HepG2 (cell line): Measurements from ENCODE around the gene PEX14.

Experiments
- ATF3 ChIP-seq: sonication (generic); formaldehyde crosslinking; IDR thresholded peaks from 2 replicates; pipeline ENCODE4 v1.4.0; 2020; ENCODE audit warnings: missing genetic modification reagents
- PHF8 ChIP-seq: sonication (generic); formaldehyde crosslinking; IDR thresholded peaks from 2 replicates; pipeline ENCODE4 v1.5.0; 2020; ENCODE audit warnings: missing genetic modification reagents
- POLR2A ChIP-seq, 2 experiments: IDR thresholded peaks; 2 replicates each; pipeline ENCODE4 v1.6.1; 2011; ENCODE audit warnings: low read depth in 2 of 2, low read length in 2 of 2, mild to moderate bottlenecking in 1 of 2, moderate library complexity in 1 of 2; ENCODE audit not compliant: insufficient read depth in 1 of 2
- POLR2AphosphoS5 ChIP-seq: IDR thresholded peaks from 2 replicates; pipeline ENCODE4 v1.6.1; 2012; ENCODE audit warnings: low read depth, low read length
- RAD51 ChIP-seq: fragments of 450-650 bp; IDR thresholded peaks from 2 replicates; pipeline ENCODE4 v1.6.1; 2016; ENCODE audit warnings: borderline replicate concordance
- RFX3 ChIP-seq: IDR thresholded peaks from 2 replicates; pipeline ENCODE4 v1.6.1; 2016; ENCODE audit warnings: missing biosample characterization, missing genetic modification reagents
- SAFB2 ChIP-seq: sonication (generic); formaldehyde crosslinking; IDR thresholded peaks from 2 replicates; pipeline ENCODE4 v1.5.1; 2020; ENCODE audit warnings: missing genetic modification reagents, low read depth, mild to moderate bottlenecking, borderline replicate concordance
- TCF7 ChIP-seq: sonication (generic); IDR thresholded peaks from 2 replicates; pipeline ENCODE4 v1.6.1; 2016; ENCODE audit warnings: antibody characterized with exemption, low read depth
- ZNF451 ChIP-seq: sonication (generic); formaldehyde crosslinking; IDR thresholded peaks from 2 replicates; pipeline ENCODE4 v1.5.0; 2020; ENCODE audit warnings: mild to moderate bottlenecking, missing genetic modification reagents
- ZNF460 ChIP-seq: sonication (generic); formaldehyde crosslinking; IDR thresholded peaks from 2 replicates; pipeline ENCODE4 v1.5.1; 2020; ENCODE audit warnings: missing genetic modification reagents, mild to moderate bottlenecking, borderline replicate concordance
- ZNF678 ChIP-seq: sonication (generic); formaldehyde crosslinking; IDR thresholded peaks from 2 replicates; pipeline ENCODE4 v1.4.0; 2020; ENCODE audit warnings: mild to moderate bottlenecking, missing genetic modification reagents
- TF ChIP-seq, protein P1 (sequence below): sonication (generic); formaldehyde crosslinking; IDR thresholded peaks from 2 replicates; pipeline ENCODE4 v1.8.1; 2023; ENCODE audit warnings: mild to moderate bottlenecking, missing genetic modification reagents

DNA sequence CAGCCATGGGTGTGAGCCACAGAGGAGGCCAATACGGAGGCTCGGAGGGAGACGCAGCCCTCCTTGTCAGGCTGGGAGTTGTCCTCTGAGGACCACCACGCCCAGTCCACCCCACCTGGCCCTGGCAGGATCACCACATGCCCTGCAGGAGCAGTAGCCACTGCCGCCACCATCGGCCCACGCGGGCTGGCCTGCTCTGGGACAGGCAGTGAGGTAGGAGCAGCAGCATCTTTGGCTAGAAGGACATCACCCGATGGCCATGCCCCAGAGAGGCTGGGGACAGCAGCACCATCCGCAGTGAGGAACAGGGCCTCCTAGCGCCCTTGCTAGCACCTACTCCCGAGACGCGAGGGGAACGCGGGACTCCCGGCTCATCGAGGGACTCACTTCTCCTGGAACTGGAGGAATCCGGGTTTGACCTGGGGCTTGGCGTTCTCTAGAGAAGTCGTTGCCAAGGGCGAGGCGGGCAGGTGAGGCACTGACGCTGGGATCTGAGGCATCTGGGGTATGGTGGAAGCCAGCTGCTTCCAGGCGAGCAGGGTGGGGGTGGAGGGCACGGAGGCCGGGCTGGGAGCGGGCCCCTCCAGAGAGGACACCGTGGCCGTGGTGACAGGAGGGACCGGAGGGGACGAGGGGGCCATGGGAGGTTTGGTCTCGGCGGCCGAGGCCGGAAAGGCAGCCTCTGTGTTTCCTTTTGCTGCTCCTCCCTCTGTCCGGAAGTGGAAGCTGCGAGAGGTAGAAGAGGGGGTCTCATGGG, 172.8 kb downstream of the PEX14 start:
- TF ChIP-seq SAFB2 (CRISPR knock-in tag) = no peak
- no peak for TF ChIP-seq RFX3 (CRISPR knock-in tag)
- no peak for TF ChIP-seq ZNF460 (CRISPR knock-in tag)
- TF ChIP-seq PHF8 = no peak
- TF ChIP-seq TCF7 = no peak
- TF ChIP-seq RAD51 = no peak
- TF ChIP-seq ATF3 (CRISPR knock-in tag) = no peak
- TF ChIP-seq ZNF451 = no peak
- TF ChIP-seq ZNF678 = no peak
- TF ChIP-seq, protein P1, sequence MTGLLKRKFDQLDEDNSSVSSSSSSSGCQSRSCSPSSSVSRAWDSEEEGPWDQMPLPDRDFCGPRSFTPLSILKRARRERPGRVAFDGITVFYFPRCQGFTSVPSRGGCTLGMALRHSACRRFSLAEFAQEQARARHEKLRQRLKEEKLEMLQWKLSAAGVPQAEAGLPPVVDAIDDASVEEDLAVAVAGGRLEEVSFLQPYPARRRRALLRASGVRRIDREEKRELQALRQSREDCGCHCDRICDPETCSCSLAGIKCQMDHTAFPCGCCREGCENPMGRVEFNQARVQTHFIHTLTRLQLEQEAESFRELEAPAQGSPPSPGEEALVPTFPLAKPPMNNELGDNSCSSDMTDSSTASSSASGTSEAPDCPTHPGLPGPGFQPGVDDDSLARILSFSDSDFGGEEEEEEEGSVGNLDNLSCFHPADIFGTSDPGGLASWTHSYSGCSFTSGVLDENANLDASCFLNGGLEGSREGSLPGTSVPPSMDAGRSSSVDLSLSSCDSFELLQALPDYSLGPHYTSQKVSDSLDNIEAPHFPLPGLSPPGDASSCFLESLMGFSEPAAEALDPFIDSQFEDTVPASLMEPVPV (CRISPR knock-in tag) = no peak
- TF ChIP-seq POLR2AphosphoS5 = no peak
- no peak for TF ChIP-seq POLR2A (IDR thresholded peaks at IDR 0.05; ENCODE audit: insufficient read depth in 1 of 2, low read depth in 2 of 2, low read length in 2 of 2)
